CD14-positive monocyte (primary cell): ENCODE data around the gene PARP14. TPM values are rescaled to one million over a fixed set of nuclear protein-coding genes. Genes with fewer than 3 reads are reported as not detected.

Experiments used
- DNase-seq, 3 donors: peaks; one replicate each; pipeline ENCODE4 v3.0.0-alpha.2; 2011 to 2022
- H2AFZ ChIP-seq: 2 replicates; pipeline ENCODE4 v1.6.0; 2012; ENCODE audit warnings: mild to moderate bottlenecking, low read depth, low read length, inconsistent platforms; ENCODE audit not compliant: insufficient read depth, poor library complexity, severe bottlenecking
- H3K27ac ChIP-seq, 2 donors: 1 replicate in 1 of 2; 2 replicates in 1 of 2; pipeline ENCODE4 v1.5.1; 2012 to 2013; ENCODE audit warnings: low read length in 2 of 2, control low read depth in 1 of 2, inconsistent platforms in 1 of 2, low read depth in 1 of 2, mild to moderate bottlenecking in 1 of 2
- H3K27me3 ChIP-seq, 2 donors: one replicate each; pipeline versions ENCODE4 v1.6.0 to v1.6.1; 2011 to 2013; ENCODE audit warnings: low read length in 2 of 2; ENCODE audit not compliant: control insufficient read depth in 2 of 2, insufficient read depth in 2 of 2
- H3K36me3 ChIP-seq, 2 donors: replicated peaks in 1 of 2; 1 replicate in 1 of 2; 2 replicates in 1 of 2; pipeline versions ENCODE4 v1.5.1 to v1.6.1; 2012 to 2013; ENCODE audit warnings: low read length in 2 of 2, control low read depth in 1 of 2, inconsistent platforms in 1 of 2, mild to moderate bottlenecking in 1 of 2; ENCODE audit not compliant: insufficient read depth in 2 of 2, control insufficient read depth in 1 of 2
- H3K4me1 ChIP-seq, 2 donors: 1 replicate in 1 of 2; 2 replicates in 1 of 2; pipeline versions ENCODE4 v1.5.1 to v1.6.1; 2012 to 2013; ENCODE audit warnings: low read length in 2 of 2, control low read depth in 1 of 2, inconsistent platforms in 1 of 2, mild to moderate bottlenecking in 1 of 2, moderate library complexity in 1 of 2; ENCODE audit not compliant: insufficient read depth in 2 of 2, control insufficient read depth in 1 of 2
- H3K4me2 ChIP-seq: replicated peaks from 2 replicates; pipeline ENCODE3; 2012; ENCODE audit warnings: low read length, moderate library complexity, mild to moderate bottlenecking; ENCODE audit not compliant: poor library complexity, severe bottlenecking; ENCODE audit errors: extremely low read depth
- H3K4me3 ChIP-seq, 3 experiments: fragments of 200-600 bp in 1 of 3; sonication (generic) in 1 of 3; replicated peaks in 1 of 3; 1 replicate in 2 of 3; 2 replicates in 1 of 3; pipeline ENCODE4 v1.5.1; 2011 to 2013; ENCODE audit warnings: low read length in 3 of 3, mild to moderate bottlenecking in 3 of 3, control low read depth in 2 of 3, low read depth in 2 of 3, inconsistent platforms in 1 of 3, moderate library complexity in 1 of 3
- H3K79me2 ChIP-seq: 2 replicates; pipeline ENCODE4 v1.6.0; 2012; ENCODE audit warnings: mild to moderate bottlenecking, control low read depth, inconsistent platforms, low read length, moderate library complexity; ENCODE audit not compliant: insufficient read depth
- H3K9ac ChIP-seq: 2 replicates; pipeline ENCODE4 v1.6.0; 2017; ENCODE audit warnings: low read length, mild to moderate bottlenecking; ENCODE audit not compliant: insufficient read depth, poor library complexity, severe bottlenecking
- H3K9me3 ChIP-seq, 2 donors: replicated peaks in 1 of 2; 1 replicate in 1 of 2; 2 replicates in 1 of 2; pipeline versions ENCODE4 v1.5.1 to v1.6.1; 2012 to 2013; ENCODE audit warnings: low read length in 2 of 2, control low read depth in 1 of 2; ENCODE audit not compliant: control insufficient read depth in 1 of 2, insufficient read depth in 1 of 2
- H4K20me1 ChIP-seq: 2 replicates; pipeline ENCODE4 v1.6.0; 2012; ENCODE audit warnings: mild to moderate bottlenecking, low read length, control low read depth, moderate library complexity; ENCODE audit not compliant: insufficient read depth
- H3K27ac Mint-ChIP-seq, 7 donors: one replicate each; pipeline ENCODE4 v1.8.0; 2020; ENCODE audit warnings: mild to moderate bottlenecking in 7 of 7, mixed read lengths in 7 of 7, moderate library complexity in 6 of 7, inconsistent platforms in 2 of 7
- H3K27me3 Mint-ChIP-seq, 3 donors: one replicate each; pipeline ENCODE4 v1.8.0; 2021 to 2022; ENCODE audit warnings: low read depth in 3 of 3, mild to moderate bottlenecking in 3 of 3, mixed read lengths in 3 of 3, moderate library complexity in 3 of 3, inconsistent platforms in 1 of 3
- H3K36me3 Mint-ChIP-seq, 2 donors: one replicate each; pipeline ENCODE4 v1.8.0; 2020; ENCODE audit warnings: mixed read lengths in 2 of 2, inconsistent platforms in 1 of 2, mild to moderate bottlenecking in 1 of 2
- H3K4me1 Mint-ChIP-seq: one replicate; pipeline ENCODE4 v1.8.0; 2020; ENCODE audit warnings: mild to moderate bottlenecking, mixed read lengths
- H3K4me3 Mint-ChIP-seq, 2 donors: one replicate each; pipeline ENCODE4 v1.8.0; 2020; ENCODE audit warnings: mild to moderate bottlenecking in 2 of 2, mixed read lengths in 2 of 2, moderate library complexity in 1 of 2
- H3K9me3 Mint-ChIP-seq, 7 donors: one replicate each; pipeline ENCODE4 v1.8.0; 2020 to 2022; ENCODE audit warnings: mixed read lengths in 7 of 7, mild to moderate bottlenecking in 6 of 7, moderate library complexity in 6 of 7, inconsistent platforms in 2 of 7
- CTCF ChIP-seq: fragments of 200-600 bp; IDR thresholded peaks from one replicate; pipeline ENCODE4 v1.8.0; 2022; ENCODE audit warnings: antibody characterized with exemption, mild to moderate bottlenecking
- WGBS: methylation state at CpG from one replicate; pipeline ENCODE4 v1.1.5; 2013; ENCODE audit warnings: missing lambda C conversion rate; ENCODE audit not compliant: insufficient coverage; 5-methylcytosine and 5-hydroxymethylcytosine counted together
- intact Hi-C, 2 donors: fragments of 100-400 bp; cut with micrococcal nuclease; formaldehyde crosslinking; loops; one replicate each; pipeline versions ENCODE4 v1.15.0 to v1.15.1; 2023
- polyA plus RNA-seq, 3 donors: library from polyadenylated mRNA; depleted of rRNA in 1 of 3; unstranded in 2 of 3; stranded (reverse) in 1 of 3; fragments of 300-500 nt in 2 of 3; fragments of >200 nt in 1 of 3; fragmentation: Illumina TruSeq in 2 of 3; gene quantifications; 1 replicate in 2 of 3; 2 replicates in 1 of 3; pipeline ENCODE4 v1.2.3, GENCODE V29; 2012 to 2021

The PARP14 gene
- polyA plus RNA-seq, 3 donors: 22.1 to 68.8 (median 26.9) TPM

- Mint-ChIP-seq H3K9me3 (peaks cover 0 to 3% (median 0%) of the 10 kb centered on the region in 7 donors), H3K27me3 (no peaks in the 10 kb centered on the region), H3K4me1 (peaks cover 7% of the 10 kb centered on the region), H3K36me3 (peaks cover 77 to 89% of the 10 kb centered on the region in 2 donors), H3K4me3 (no peak overlapping the region), H3K27ac (peak overlapping the region in 1 of 7 donors; percentile 21)
- peaks cover 0 to 6% of the 10 kb centered on the region in 2 donors for H3K4me1 ChIP-seq
- H3K27me3 ChIP-seq: no peaks in the 10 kb centered on the region
- peak overlapping the region in 1 of 2 donors; percentile 16 for H3K27ac ChIP-seq
- H2AFZ ChIP-seq: no peak overlapping the region
- no peak overlapping the region for H3K4me2 ChIP-seq
- H3K9ac ChIP-seq: no peak overlapping the region
- H3K36me3 ChIP-seq: peaks cover 60 to 99% of the 10 kb centered on the region in 2 donors
- H3K4me3 ChIP-seq: no peak overlapping the region
- TF ChIP-seq CTCF: no peak
- H3K9me3 ChIP-seq: no peaks in the 10 kb centered on the region
- DNase-seq: no peak
- WGBS: 100% methylated on average over 1 of the region's 3 CpGs
- H3K79me2 ChIP-seq: no peaks in the 10 kb centered on the region
- peaks cover 31% of the 10 kb centered on the region for H4K20me1 ChIP-seq
- intact Hi-C loops: no loop called here
Observed at GRCh38 chr3:122719273-122719921, 38.8 kb downstream of the PARP14 start.

GRCh38 chr3:122725106-122725505, 44.5 kb downstream of the PARP14 start:
- Histone ChIP-seq H3K9ac (no peak overlapping the region), H4K20me1 (peaks cover 10% of the 10 kb centered on the region), H3K36me3 (peaks cover 16 to 68% of the 10 kb centered on the region in 2 donors), H3K27me3 (no peaks in the 10 kb centered on the region), H3K4me1 (peaks cover 0 to 6% of the 10 kb centered on the region in 2 donors), H3K4me2 (no peak overlapping the region), H3K27ac (no peak overlapping the region), H3K4me3 (no peak overlapping the region), H2AFZ (no peak overlapping the region), H3K79me2 (no peaks in the 10 kb centered on the region), H3K9me3 (peaks cover 0 to 3% of the 10 kb centered on the region in 2 donors)
- Mint-ChIP-seq H3K36me3 (peaks cover 52 to 74% of the 10 kb centered on the region in 2 donors), H3K27ac (peak overlapping the region in 1 of 7 donors; percentile 64), H3K27me3 (no peaks in the 10 kb centered on the region), H3K9me3 (peaks cover 0 to 7% (median 3%) of the 10 kb centered on the region in 7 donors), H3K4me1 (peaks cover 9% of the 10 kb centered on the region), H3K4me3 (no peak overlapping the region)
- no peak for TF ChIP-seq CTCF
- WGBS: 97% methylated on average over 12 of the region's 20 CpGs
- intact Hi-C loops: no loop called here
- DNase-seq: no peak
